Measurements from ENCODE around the gene CNGA2. TPM values are rescaled to one million over a fixed set of nuclear protein-coding genes. Genes with fewer than 3 reads are reported as not detected.
A peak's percentile ranks its signal among the peaks of the same experiment; 100 is the strongest.
"Not testable (repeated sequence)": the region's sequence is repeated elsewhere in the genome, so short reads cannot be mapped to it uniquely, and the experiment has no call there.

The CNGA2 gene
- polyA plus RNA-seq, 3 donors, result not detected

- TF ChIP-seq CTCF (IDR thresholded peaks at IDR 0.05), result no peak
- Histone ChIP-seq H3K79me2 (ENCODE audit: insufficient read depth, low read length) (no peaks in the 10 kb centered on the region), H3K36me3 (replicated peaks in 1 of 2; ENCODE audit: control insufficient read depth in 1 of 2, insufficient read depth in 2 of 2, low read length in 2 of 2) (no peaks in the 10 kb centered on the region), H3K27me3 (ENCODE audit: control insufficient read depth in 2 of 2, insufficient read depth in 2 of 2, low read length in 2 of 2) (peaks cover 0 to 7% of the 10 kb centered on the region in 2 donors), H3K27ac (ENCODE audit: low read depth in 1 of 2, low read length in 2 of 2) (no peak overlapping the region), H4K20me1 (ENCODE audit: insufficient read depth, low read length) (no peaks in the 10 kb centered on the region), H3K4me3 (replicated peaks in 1 of 3; ENCODE audit: low read depth in 2 of 3, low read length in 3 of 3) (no peak overlapping the region), H3K9me3 (replicated peaks in 1 of 2; ENCODE audit: control insufficient read depth in 1 of 2, insufficient read depth in 1 of 2, low read length in 2 of 2) (no peaks in the 10 kb centered on the region), H3K4me2 (replicated peaks; ENCODE audit: extremely low read depth, low read length, poor library complexity, severe bottlenecking) (no peak overlapping the region), H3K4me1 (ENCODE audit: control insufficient read depth in 1 of 2, insufficient read depth in 2 of 2, low read length in 2 of 2) (no peaks in the 10 kb centered on the region), H3K9ac (ENCODE audit: insufficient read depth, low read length, poor library complexity, severe bottlenecking) (no peak overlapping the region), H2AFZ (ENCODE audit: insufficient read depth, low read depth, low read length, poor library complexity, severe bottlenecking) (no peak overlapping the region)
- no peak for DNase-seq
- no peaks in the 10 kb centered on the region for H3K4me1 Mint-ChIP-seq
- intact Hi-C loops (cut with micrococcal nuclease), result no loop called here
- no peaks in the 10 kb centered on the region for H3K36me3 Mint-ChIP-seq
- H3K27ac Mint-ChIP-seq, result no peak overlapping the region
- H3K4me3 Mint-ChIP-seq, result peak overlapping the region in 1 of 2 donors; percentile 69
- H3K27me3 Mint-ChIP-seq (ENCODE audit: low read depth in 3 of 3), result peaks cover 10 to 26% (median 18%) of the 10 kb centered on the region in 3 donors
- peaks cover 0 to 18% (median 4%) of the 10 kb centered on the region in 7 donors for H3K9me3 Mint-ChIP-seq
- 21% methylated on average over 11 of the region's 19 CpGs for WGBS (ENCODE audit: insufficient coverage)
Measured at GRCh38 chrX:151695583-151696340, 38.8 kb upstream of the CNGA2 start.

- WGBS (ENCODE audit: insufficient coverage), result 100% methylated on average over 1 of the region's 8 CpGs
- intact Hi-C loops (cut with micrococcal nuclease), result not testable (repeated sequence)
Measured at GRCh38 chrX:151697082-151697481, 37.5 kb upstream of the CNGA2 start.

More at GRCh38 chrX:151697082-151697481, 37.5 kb upstream of the CNGA2 start:
- not testable (repeated sequence) for H3K27ac Mint-ChIP-seq; H3K4me2 ChIP-seq (replicated peaks; ENCODE audit: extremely low read depth, low read length, poor library complexity, severe bottlenecking); H4K20me1 ChIP-seq (ENCODE audit: insufficient read depth, low read length); H3K36me3 ChIP-seq (replicated peaks in 1 of 2; ENCODE audit: control insufficient read depth in 1 of 2, insufficient read depth in 2 of 2, low read length in 2 of 2); H3K36me3 Mint-ChIP-seq; H3K4me3 ChIP-seq (replicated peaks in 1 of 3; ENCODE audit: low read depth in 2 of 3, low read length in 3 of 3); H3K27ac ChIP-seq (ENCODE audit: low read depth in 1 of 2, low read length in 2 of 2); H3K9me3 ChIP-seq (replicated peaks in 1 of 2; ENCODE audit: control insufficient read depth in 1 of 2, insufficient read depth in 1 of 2, low read length in 2 of 2); H3K27me3 ChIP-seq (ENCODE audit: control insufficient read depth in 2 of 2, insufficient read depth in 2 of 2, low read length in 2 of 2); H2AFZ ChIP-seq (ENCODE audit: insufficient read depth, low read depth, low read length, poor library complexity, severe bottlenecking); DNase-seq; H3K4me1 ChIP-seq (ENCODE audit: control insufficient read depth in 1 of 2, insufficient read depth in 2 of 2, low read length in 2 of 2); H3K4me1 Mint-ChIP-seq; H3K79me2 ChIP-seq (ENCODE audit: insufficient read depth, low read length); H3K9ac ChIP-seq (ENCODE audit: insufficient read depth, low read length, poor library complexity, severe bottlenecking); H3K4me3 Mint-ChIP-seq
- peaks cover 0 to 18% (median 4%) of the 10 kb centered on the region in 7 donors for H3K9me3 Mint-ChIP-seq
- peaks cover 10 to 26% (median 18%) of the 10 kb centered on the region in 3 donors for H3K27me3 Mint-ChIP-seq (ENCODE audit: low read depth in 3 of 3)

All from CD14-positive monocyte (primary cell).